Measurements from ENCODE around the gene ANKRD33B.

- TF ChIP-seq, protein P1, sequence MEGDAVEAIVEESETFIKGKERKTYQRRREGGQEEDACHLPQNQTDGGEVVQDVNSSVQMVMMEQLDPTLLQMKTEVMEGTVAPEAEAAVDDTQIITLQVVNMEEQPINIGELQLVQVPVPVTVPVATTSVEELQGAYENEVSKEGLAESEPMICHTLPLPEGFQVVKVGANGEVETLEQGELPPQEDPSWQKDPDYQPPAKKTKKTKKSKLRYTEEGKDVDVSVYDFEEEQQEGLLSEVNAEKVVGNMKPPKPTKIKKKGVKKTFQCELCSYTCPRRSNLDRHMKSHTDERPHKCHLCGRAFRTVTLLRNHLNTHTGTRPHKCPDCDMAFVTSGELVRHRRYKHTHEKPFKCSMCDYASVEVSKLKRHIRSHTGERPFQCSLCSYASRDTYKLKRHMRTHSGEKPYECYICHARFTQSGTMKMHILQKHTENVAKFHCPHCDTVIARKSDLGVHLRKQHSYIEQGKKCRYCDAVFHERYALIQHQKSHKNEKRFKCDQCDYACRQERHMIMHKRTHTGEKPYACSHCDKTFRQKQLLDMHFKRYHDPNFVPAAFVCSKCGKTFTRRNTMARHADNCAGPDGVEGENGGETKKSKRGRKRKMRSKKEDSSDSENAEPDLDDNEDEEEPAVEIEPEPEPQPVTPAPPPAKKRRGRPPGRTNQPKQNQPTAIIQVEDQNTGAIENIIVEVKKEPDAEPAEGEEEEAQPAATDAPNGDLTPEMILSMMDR (IDR thresholded peaks at IDR 0.05), result no peak
- TF ChIP-seq EP300 (IDR thresholded peaks at IDR 0.05), result no peak
- TF ChIP-seq POLR2A (IDR thresholded peaks at IDR 0.05), result no peak
- no peak for TF ChIP-seq POLR2AphosphoS5 (IDR thresholded peaks at IDR 0.05)
Observed at GRCh38 chr5:10633271-10634049, 69.6 kb downstream of the ANKRD33B start.
